Thyroid gland (tissue), 4 donors: Measurements from ENCODE around the gene STRA8. TPM values are rescaled to one million over a fixed set of nuclear protein-coding genes. Genes with fewer than 3 reads are reported as not detected.

ENCODE experiments used
- DNase-seq, 2 donors: peaks; one replicate each; pipeline ENCODE4 v3.0.0-alpha.2; 2019
- H3K27ac ChIP-seq, 3 donors: fragments of 200-600 bp; sonication (generic); 1 replicate in 2 of 3; 2 replicates in 1 of 3; pipeline ENCODE4 v1.5.1; 2016 to 2019; ENCODE audit warnings: mild to moderate bottlenecking in 1 of 3, moderate library complexity in 1 of 3
- H3K27me3 ChIP-seq: fragments of 200-600 bp; sonication (generic); one replicate; pipeline ENCODE4 v1.5.1; 2019
- H3K36me3 ChIP-seq, 2 donors: fragments of 200-600 bp; sonication (generic); one replicate each; pipeline ENCODE4 v1.5.1; 2016 to 2019
- H3K4me1 ChIP-seq, 2 donors: fragments of 200-600 bp; sonication (generic); one replicate each; pipeline ENCODE4 v1.5.1; 2017 to 2019
- H3K4me3 ChIP-seq, 3 donors: fragments of 200-600 bp; sonication (generic); replicated peaks in 1 of 3; 1 replicate in 2 of 3; 2 replicates in 1 of 3; pipeline ENCODE4 v1.5.1; 2016; ENCODE audit warnings: mild to moderate bottlenecking in 1 of 3
- H3K9me3 ChIP-seq: fragments of 200-600 bp; sonication (generic); one replicate; pipeline ENCODE4 v1.5.1; 2017
- CTCF ChIP-seq, 6 experiments: fragments of 200-600 bp in 3 of 6; fragments of 450-650 bp in 3 of 6; sonication (generic) in 3 of 6; IDR thresholded peaks; one replicate each; pipeline ENCODE4 v1.5.1; 2016 to 2019; ENCODE audit warnings: antibody characterized with exemption in 6 of 6, mild to moderate bottlenecking in 2 of 6, inconsistent platforms in 1 of 6, moderate library complexity in 1 of 6
- POLR2A ChIP-seq, 2 donors: fragments of 450-650 bp; IDR thresholded peaks; one replicate each; pipeline ENCODE4 v1.6.1; 2017; ENCODE audit warnings: antibody characterized with exemption in 2 of 2, mild to moderate bottlenecking in 2 of 2, moderate library complexity in 1 of 2
- WGBS, 2 donors: methylation state at CpG; one replicate each; pipeline ENCODE4 v1.1.5; 2017; 5-methylcytosine and 5-hydroxymethylcytosine counted together
- intact Hi-C: fragments of 100-400 bp; cut with DNase I; formaldehyde crosslinking; loops from one replicate; pipeline ENCODE4 v1.15.1; 2023
- microRNA-seq: library from miRNA; unstranded; fragments of <30 nt; microRNA quantifications from one replicate; pipeline ENCODE4, GENCODE V29; 2016
- small RNA-seq: library from RNA; depleted of rRNA; stranded (forward); fragments of <200 nt; gene quantifications from one replicate; pipeline ENCODE3, GENCODE V24; 2016
- total RNA-seq, 4 donors: library from RNA; depleted of rRNA; stranded (reverse); fragments of >200 nt; gene quantifications; one replicate each; pipeline ENCODE4 v1.2.3, GENCODE V29; 2016

The STRA8 gene
- total RNA-seq, 4 donors from 2014 or later: not detected

GRCh38 chr7:135290594-135290993 lies 57.0 kb downstream of the STRA8 start:
- TF ChIP-seq POLR2A (IDR thresholded peaks at IDR 0.05): no peak
- no peak for TF ChIP-seq CTCF (IDR thresholded peaks at IDR 0.05)
- H3K27ac ChIP-seq: no peak overlapping the region
- H3K4me1 ChIP-seq: no peaks in the 10 kb centered on the region
- 83 to 93% methylated on average over 6 to 7 of the region's 7 CpGs for WGBS, 2 donors
- H3K36me3 ChIP-seq: no peaks in the 10 kb centered on the region
- H3K27me3 ChIP-seq: no peaks in the 10 kb centered on the region
- H3K9me3 ChIP-seq: no peaks in the 10 kb centered on the region
- intact Hi-C loops: no loop called here
- no peak for DNase-seq
- H3K4me3 ChIP-seq: no peak overlapping the region

- intact Hi-C loops: no loop called here
- 64 to 66% methylated on average over 8 of the region's 8 CpGs for WGBS, 2 donors
- DNase-seq: no peak
These were observed 58.2 kb downstream of the STRA8 start for GRCh38 chr7:135291809-135292253.

GRCh38 chr7:135299235-135299634 lies 65.6 kb downstream of the STRA8 start:
- no peak for TF ChIP-seq CTCF (IDR thresholded peaks at IDR 0.05)
- TF ChIP-seq POLR2A (IDR thresholded peaks at IDR 0.05): no peak
- no peak for DNase-seq
- no peaks in the 10 kb centered on the region for H3K36me3 ChIP-seq
- WGBS, 2 donors: 66 to 84% methylated on average over 6 of the region's 6 CpGs
- H3K27me3 ChIP-seq: no peaks in the 10 kb centered on the region
- H3K4me3 ChIP-seq: no peak overlapping the region
- H3K27ac ChIP-seq: no peak overlapping the region
- H3K9me3 ChIP-seq: no peaks in the 10 kb centered on the region
- intact Hi-C loops: no loop called here
- H3K4me1 ChIP-seq: no peaks in the 10 kb centered on the region

More at GRCh38 chr7:135291809-135292253, 58.2 kb downstream of the STRA8 start:
- TF ChIP-seq CTCF (IDR thresholded peaks at IDR 0.05): no peak
- no peak for TF ChIP-seq POLR2A (IDR thresholded peaks at IDR 0.05)
- Histone ChIP-seq H3K9me3 (no peaks in the 10 kb centered on the region), H3K4me3 (no peak overlapping the region), H3K27ac (no peak overlapping the region), H3K36me3 (no peaks in the 10 kb centered on the region), H3K27me3 (no peaks in the 10 kb centered on the region), H3K4me1 (no peaks in the 10 kb centered on the region)

GRCh38 chr7:135300913-135301765 lies 67.5 kb downstream of the STRA8 start:
- Histone ChIP-seq H3K9me3 (no peaks in the 10 kb centered on the region), H3K4me3 (no peak overlapping the region), H3K36me3 (no peaks in the 10 kb centered on the region), H3K27ac (no peak overlapping the region), H3K27me3 (no peaks in the 10 kb centered on the region), H3K4me1 (no peaks in the 10 kb centered on the region)
- no peak for TF ChIP-seq POLR2A (IDR thresholded peaks at IDR 0.05)
- no peak for TF ChIP-seq CTCF (IDR thresholded peaks at IDR 0.05)
- 76 to 85% methylated on average over 3 of the region's 3 CpGs for WGBS, 2 donors
- no peak for DNase-seq
- intact Hi-C loops: no loop called here

Small RNAs within 50 kb of the gene (microRNA-seq; reads per million reads assigned to microRNA genes)
- not detected for gene MIR6509

Small RNAs within 50 kb of the gene (small RNA-seq; reads per million reads assigned to genes)
- not detected for gene MIR6509

Other genes starting within 250 kb of the STRA8 start
- 1 to 10 TPM; 3.6 to 5.0 (median 4.1) TPM for gene AGBL3, start 247.3 kb upstream of the STRA8 start, total RNA-seq
- 10 to 100 TPM; 12.8 to 33.1 (median 14.3) TPM for gene TMEM140, start 85.8 kb upstream of the STRA8 start, total RNA-seq
- 10 to 100 TPM; 40.3 to 54.4 (median 46.8) TPM for gene CYREN, start 63.1 kb upstream of the STRA8 start, total RNA-seq
- 10 to 100 TPM in 1 of 4 donors, 1 to 10 TPM in 3; 8.4 to 34.4 (median 9.1) TPM for gene WDR91, start 22.3 kb upstream of the STRA8 start, total RNA-seq